CD4-positive, alpha-beta T cell treated with Interleukin-4 for 4 hours (primary cell): ENCODE results near the gene PKIB.
"Not testable (repeated sequence)": the region's sequence is repeated elsewhere in the genome, so short reads cannot be mapped to it uniquely, and the experiment has no call there.

Experiments used
- DNase-seq: peaks from one replicate; pipeline ENCODE4 v3.0.0-alpha.2; 2020

PKIB gene

GRCh38 chr6:122621638-122622037 lies 11.4 kb downstream of the PKIB start:
- no peak for DNase-seq

GRCh38 chr6:122622479-122622878 lies 12.3 kb downstream of the PKIB start:
- no peak for DNase-seq

GRCh38 chr6:122623279-122623678 lies 13.1 kb downstream of the PKIB start:
- DNase-seq: no peak

- no peak for DNase-seq
Measured at GRCh38 chr6:122624853-122625252, 14.6 kb downstream of the PKIB start.

GRCh38 chr6:122628714-122629113 lies 18.5 kb downstream of the PKIB start:
- no peak for DNase-seq

- no peak for DNase-seq
Measured at GRCh38 chr6:122631571-122632249, 21.5 kb downstream of the PKIB start.

- DNase-seq: no peak
Measured at GRCh38 chr6:122640366-122640765, 30.2 kb downstream of the PKIB start.

GRCh38 chr6:122641819-122642218 lies 31.6 kb downstream of the PKIB start:
- no peak for DNase-seq

- DNase-seq: not testable (repeated sequence)
Measured at GRCh38 chr6:122642604-122643003, 32.4 kb downstream of the PKIB start.

- DNase-seq: no peak
Measured at GRCh38 chr6:122645256-122645655, 35.1 kb downstream of the PKIB start.

GRCh38 chr6:122647765-122648164 lies 37.6 kb downstream of the PKIB start:
- no peak for DNase-seq

GRCh38 chr6:122648726-122649125 lies 38.5 kb downstream of the PKIB start:
- no peak for DNase-seq

- no peak for DNase-seq
Measured at GRCh38 chr6:122649701-122650100, 39.5 kb downstream of the PKIB start.

GRCh38 chr6:122650403-122650802 lies 40.2 kb downstream of the PKIB start:
- no peak for DNase-seq

- DNase-seq: no peak
Measured at GRCh38 chr6:122651031-122651430, 40.8 kb downstream of the PKIB start.

GRCh38 chr6:122651604-122652003 lies 41.4 kb downstream of the PKIB start:
- no peak for DNase-seq

- no peak for DNase-seq
Measured at GRCh38 chr6:122652431-122652830, 42.2 kb downstream of the PKIB start.

GRCh38 chr6:122653094-122653493 lies 42.9 kb downstream of the PKIB start:
- no peak for DNase-seq

GRCh38 chr6:122654012-122654411 lies 43.8 kb downstream of the PKIB start:
- no peak for DNase-seq

- DNase-seq: no peak
Measured at GRCh38 chr6:122657601-122658000, 47.4 kb downstream of the PKIB start.

GRCh38 chr6:122660296-122660695 lies 50.1 kb downstream of the PKIB start:
- DNase-seq: no peak

- no peak for DNase-seq
Measured at GRCh38 chr6:122663981-122664380, 53.8 kb downstream of the PKIB start.

GRCh38 chr6:122665929-122666328 lies 55.7 kb downstream of the PKIB start:
- DNase-seq: no peak

GRCh38 chr6:122666418-122666817 lies 56.2 kb downstream of the PKIB start:
- no peak for DNase-seq

- no peak for DNase-seq
Measured at GRCh38 chr6:122669418-122669817, 59.2 kb downstream of the PKIB start.
